H1 (cell line): ENCODE measurements around the gene KCNA5.

Source experiments
- BRCA1 ChIP-seq: IDR thresholded peaks from 2 replicates; pipeline ENCODE4 v1.6.1; 2012; ENCODE audit warnings: low read depth, low read length, improper control_type of control experiment
- EP300 ChIP-seq, 2 experiments: IDR thresholded peaks; 1 replicate in 1 of 2; 2 replicates in 1 of 2; pipeline ENCODE4 v1.6.1; 2011 to 2012; ENCODE audit warnings: low read depth in 2 of 2, low read length in 2 of 2, mild to moderate bottlenecking in 2 of 2, borderline replicate concordance in 1 of 2, inconsistent platforms in 1 of 2, moderate library complexity in 1 of 2
- TF ChIP-seq, protein P1 (sequence below), 3 experiments: IDR thresholded peaks; 1 replicate in 2 of 3; 2 replicates in 1 of 3; pipeline versions ENCODE4 v1.5.1 to v1.6.1; 2011; ENCODE audit warnings: low read length in 3 of 3, mild to moderate bottlenecking in 3 of 3, inconsistent platforms in 2 of 3, low read depth in 1 of 3, moderate library complexity in 1 of 3; ENCODE audit not compliant: insufficient read depth in 1 of 3; ENCODE audit errors: control extremely low read depth in 1 of 3

DNA sequence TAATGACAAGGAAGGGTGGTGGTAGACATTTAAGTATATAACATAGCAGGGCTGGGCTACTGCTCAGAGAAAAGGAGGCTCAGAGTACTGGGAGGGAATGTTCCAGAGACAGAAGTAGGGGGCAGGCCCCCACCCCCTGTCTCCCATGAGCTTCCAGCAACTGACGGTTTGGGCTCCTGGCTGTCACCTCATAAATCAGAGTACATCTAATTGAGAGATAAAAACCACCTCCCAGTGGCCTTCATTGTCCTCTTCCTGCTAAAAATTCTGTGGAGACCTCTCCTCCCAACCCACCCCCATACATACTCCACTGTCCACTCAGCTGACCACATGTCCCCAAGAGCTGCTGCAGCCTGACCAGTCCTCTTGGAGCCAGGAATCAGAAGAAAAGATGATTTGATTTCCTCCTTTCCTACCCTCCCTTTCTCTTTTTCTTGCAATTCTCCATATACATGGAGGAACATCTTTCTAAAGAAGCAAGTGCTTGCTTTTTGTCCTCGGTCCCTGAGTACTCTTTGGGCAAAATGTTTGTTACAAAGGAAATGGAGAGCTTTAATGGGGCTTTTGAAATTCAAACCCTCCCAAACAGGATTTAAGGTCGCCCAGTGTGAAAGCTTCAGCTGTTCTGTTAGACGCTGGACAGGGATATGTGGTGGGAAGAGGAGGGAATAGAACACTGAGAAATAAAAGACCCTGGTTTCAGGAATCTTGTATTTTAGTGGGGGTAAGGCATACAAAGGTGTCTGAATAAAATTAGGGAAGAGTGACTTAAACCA, 16.4 kb upstream of the KCNA5 start:
- TF ChIP-seq BRCA1 (no peak), EP300 (IDR thresholded peaks at IDR 0.05; ENCODE audit: borderline replicate concordance in 1 of 2, low read depth in 2 of 2, low read length in 2 of 2) (no peak)
- TF ChIP-seq, protein P1, sequence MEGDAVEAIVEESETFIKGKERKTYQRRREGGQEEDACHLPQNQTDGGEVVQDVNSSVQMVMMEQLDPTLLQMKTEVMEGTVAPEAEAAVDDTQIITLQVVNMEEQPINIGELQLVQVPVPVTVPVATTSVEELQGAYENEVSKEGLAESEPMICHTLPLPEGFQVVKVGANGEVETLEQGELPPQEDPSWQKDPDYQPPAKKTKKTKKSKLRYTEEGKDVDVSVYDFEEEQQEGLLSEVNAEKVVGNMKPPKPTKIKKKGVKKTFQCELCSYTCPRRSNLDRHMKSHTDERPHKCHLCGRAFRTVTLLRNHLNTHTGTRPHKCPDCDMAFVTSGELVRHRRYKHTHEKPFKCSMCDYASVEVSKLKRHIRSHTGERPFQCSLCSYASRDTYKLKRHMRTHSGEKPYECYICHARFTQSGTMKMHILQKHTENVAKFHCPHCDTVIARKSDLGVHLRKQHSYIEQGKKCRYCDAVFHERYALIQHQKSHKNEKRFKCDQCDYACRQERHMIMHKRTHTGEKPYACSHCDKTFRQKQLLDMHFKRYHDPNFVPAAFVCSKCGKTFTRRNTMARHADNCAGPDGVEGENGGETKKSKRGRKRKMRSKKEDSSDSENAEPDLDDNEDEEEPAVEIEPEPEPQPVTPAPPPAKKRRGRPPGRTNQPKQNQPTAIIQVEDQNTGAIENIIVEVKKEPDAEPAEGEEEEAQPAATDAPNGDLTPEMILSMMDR (IDR thresholded peaks at IDR 0.05; ENCODE audit: control extremely low read depth in 1 of 3, insufficient read depth in 1 of 3, low read depth in 1 of 3, low read length in 3 of 3): no peak
